Stimulated activated CD4-positive, alpha-beta T cell treated with anti-CD3 and anti-CD28 coated beads, Interleukin-4, amount 100 ng/mL, for 48 hours (primary cell): ENCODE results near the gene HCAR3.
"Not testable (repeated sequence)": the region's sequence is repeated elsewhere in the genome, so short reads cannot be mapped to it uniquely, and the experiment has no call there.

Source experiments
- DNase-seq, 2 donors: peaks; one replicate each; pipeline ENCODE4 v3.0.0-alpha.2; 2020; ENCODE audit warnings: low read depth in 2 of 2

The HCAR3 gene

DNA sequence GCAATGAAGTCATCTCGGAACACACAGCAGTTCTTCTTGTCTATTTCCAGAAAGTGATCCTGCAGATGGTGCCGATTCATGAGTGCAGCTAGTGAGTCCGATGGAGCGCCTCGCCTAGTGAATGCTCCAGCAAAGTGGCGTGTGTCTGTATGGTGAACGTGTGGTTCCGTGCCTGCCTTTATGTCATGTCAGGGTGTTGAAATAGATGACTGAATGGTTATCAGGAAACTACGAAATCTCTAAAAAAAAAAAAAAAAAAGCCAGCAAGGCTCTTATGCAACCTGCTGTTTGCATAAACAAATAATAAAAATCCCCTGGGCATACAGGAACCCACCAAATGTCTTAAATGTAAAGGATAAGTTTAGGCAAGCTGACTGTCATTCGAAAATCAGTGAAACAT, at the start of gene HCAR3:
HCAR3 (minus strand) TSS at position 154 of the 400 bp plus-strand sequence; CDS start at position 80, 74 bp downstream.
- DNase-seq: not testable (repeated sequence)

GRCh38 chr12:122757568-122757967, 41.0 kb upstream of the HCAR3 start:
- no peak for DNase-seq

DNA sequence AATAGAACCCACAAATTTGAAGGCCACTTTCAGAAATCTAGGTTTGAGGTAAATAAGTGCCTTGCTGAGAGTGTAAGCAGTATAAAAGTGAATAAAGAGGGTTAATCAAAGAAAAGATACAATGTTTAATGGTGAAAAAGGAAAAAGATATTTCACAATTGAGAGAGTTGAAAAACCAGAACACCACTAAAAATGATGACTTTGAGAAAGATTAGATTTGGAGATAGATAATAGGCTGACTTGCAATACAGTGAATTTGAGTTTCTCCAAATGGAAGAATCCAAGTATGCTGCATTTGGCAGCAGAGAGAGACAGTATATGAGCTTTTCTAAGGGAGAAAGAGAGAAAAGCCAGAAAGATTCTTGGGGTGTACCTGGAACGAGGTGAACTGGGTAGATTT, 38.2 kb upstream of the HCAR3 start:
- DNase-seq: no peak

DNA sequence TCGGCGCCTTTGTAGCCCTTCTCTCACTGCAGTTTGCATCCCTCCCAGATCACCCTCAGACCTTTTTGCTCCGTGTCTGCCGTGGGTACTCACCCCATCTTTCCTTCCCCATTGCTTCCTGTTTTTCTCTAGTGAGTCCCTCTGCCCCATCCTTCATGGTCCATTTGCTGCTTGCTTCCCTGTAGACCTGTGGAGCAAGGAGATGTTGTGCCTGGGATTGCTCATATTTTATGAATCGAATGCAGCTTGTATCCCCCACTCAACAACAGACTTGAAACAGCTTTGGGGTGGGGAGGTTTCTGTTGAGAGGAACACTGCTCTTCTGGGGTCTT, 36.7 kb upstream of the HCAR3 start:
- DNase-seq: no peak

GRCh38 chr12:122752464-122753318, 36.1 kb upstream of the HCAR3 start, which contains the start of gene DENR:
DENR (plus strand) TSS chr12:122752824; CDS start chr12:122753702, 878 bp downstream.
- DNase-seq: peak; percentile 99 to 100

DNA sequence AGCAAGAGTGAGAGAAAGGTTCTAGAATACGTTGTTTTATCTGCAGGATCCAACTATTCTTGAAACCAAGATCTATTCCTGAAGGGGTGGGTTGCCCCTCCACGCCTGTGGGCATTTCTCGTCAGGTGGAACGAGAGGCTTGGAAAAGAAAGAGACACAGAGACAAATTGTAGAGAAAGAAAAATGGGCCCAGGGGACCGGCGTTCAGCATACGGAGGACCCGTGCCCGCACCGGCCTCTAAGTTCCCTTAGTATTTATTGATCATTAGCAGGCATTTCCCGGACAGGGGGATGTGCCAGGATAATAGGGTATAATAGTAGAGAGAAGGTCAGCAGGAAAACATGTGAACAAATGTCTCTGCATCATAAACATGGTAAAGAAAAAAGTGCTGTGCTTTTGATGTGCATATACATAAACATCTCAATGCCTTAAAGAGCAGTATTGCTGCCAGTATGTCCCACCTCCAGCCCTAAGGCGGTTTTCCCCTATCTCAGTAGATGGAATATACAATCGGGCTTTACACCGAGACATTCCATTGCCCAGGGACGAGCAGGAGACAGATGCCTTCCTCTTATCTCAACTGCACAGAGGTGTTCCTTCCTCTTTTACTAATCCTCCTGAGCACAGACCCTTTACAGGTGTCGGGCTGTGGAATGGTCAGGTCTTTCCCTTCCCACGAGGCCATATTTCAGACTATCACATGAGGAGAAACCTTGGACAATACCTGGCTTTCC, 34.3 kb upstream of the HCAR3 start:
- not testable (repeated sequence) for DNase-seq

GRCh38 chr12:122749569-122750332, 33.1 kb upstream of the HCAR3 start:
- DNase-seq: no peak

DNA sequence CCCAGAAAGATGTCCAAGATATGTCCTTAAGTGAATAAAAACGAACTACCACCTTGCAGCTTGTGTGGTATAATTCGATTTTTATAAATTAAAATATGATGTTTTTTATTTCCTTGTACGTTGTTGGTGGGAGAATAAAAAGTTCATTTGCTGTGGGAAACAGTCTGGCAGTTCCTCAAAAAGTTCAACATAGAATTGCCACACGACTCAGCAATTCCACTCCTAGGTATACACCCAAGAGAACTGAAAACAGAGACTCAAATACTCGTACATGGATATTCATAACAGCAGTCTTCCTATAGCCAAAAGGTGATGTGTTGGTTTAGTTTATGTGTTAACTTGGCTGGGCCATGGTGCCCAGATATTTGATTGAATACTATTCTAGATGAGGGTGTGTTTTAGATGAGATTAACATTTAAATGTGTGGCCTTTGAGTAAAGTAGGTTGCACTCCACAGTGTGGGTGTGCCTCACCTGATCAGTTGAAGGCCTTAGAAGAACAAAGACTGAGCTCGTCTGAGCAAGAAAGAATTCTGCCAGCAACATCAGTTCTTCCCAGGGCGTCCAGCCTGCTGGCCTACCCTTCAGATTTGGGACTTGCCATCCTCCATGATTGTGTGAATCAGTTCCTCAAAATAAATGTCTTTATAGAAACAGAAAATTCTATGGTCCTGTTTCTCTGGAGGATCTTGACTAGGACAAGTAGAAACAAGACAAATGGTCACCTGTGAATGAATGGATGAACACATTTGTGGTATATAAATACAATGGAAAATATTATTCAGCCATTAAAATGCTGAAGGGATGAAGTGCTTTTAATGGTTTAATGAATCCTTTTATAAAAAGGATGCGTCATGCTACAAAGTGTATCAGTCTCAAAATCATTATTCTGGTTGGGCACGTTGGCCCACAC, 30.9 kb upstream of the HCAR3 start:
- DNase-seq: no peak

GRCh38 chr12:122743895-122744525, 27.4 kb upstream of the HCAR3 start:
- no peak for DNase-seq

- no peak for DNase-seq
Measured at GRCh38 chr12:122740351-122740750, 23.7 kb upstream of the HCAR3 start.

- no peak for DNase-seq
Measured at GRCh38 chr12:122738571-122738970, 22.0 kb upstream of the HCAR3 start.

GRCh38 chr12:122732611-122733010, 16.0 kb upstream of the HCAR3 start:
- no peak for DNase-seq

- DNase-seq: no peak
Measured at GRCh38 chr12:122732170-122732569, 15.6 kb upstream of the HCAR3 start.

DNA sequence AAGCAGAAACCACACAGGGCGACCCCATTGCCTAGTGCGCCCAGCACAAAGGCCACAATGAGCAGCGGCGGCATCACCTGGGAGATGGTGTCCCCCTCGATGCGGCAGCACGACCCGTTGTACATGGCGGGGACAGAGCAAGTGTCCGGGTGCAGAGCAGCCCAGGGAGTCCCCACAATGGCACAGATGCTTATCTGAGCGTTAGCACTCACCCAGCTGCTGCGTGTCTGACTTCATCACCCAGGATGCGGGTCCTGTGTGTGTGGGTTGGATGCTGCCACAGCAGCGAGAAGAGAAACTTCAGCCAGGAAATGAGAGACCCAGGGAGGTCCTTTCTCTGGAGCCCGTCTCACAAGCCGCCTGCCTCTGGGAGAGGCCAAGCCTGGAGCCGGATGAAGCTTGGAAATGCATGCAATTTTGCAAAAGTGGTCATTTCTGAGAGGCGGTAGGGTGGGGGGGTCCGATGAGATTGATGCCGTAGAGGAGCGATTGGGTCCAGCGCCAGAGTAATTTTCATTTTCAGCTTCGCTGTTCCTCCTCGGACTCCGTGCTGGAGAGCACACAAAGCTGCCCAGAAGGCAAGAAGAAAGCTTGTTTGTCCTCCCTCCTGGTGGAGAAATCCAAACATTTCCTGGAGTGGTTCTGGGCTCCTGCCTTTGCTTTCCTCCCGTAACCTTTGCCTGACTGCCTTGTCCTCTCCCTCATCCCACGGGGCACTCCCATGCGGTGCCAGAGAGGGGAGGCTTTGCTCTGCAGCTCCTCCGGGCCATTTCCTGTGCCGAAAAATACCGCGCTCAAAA, 13.8 kb upstream of the HCAR3 start, which contains the start of gene HCAR1:
HCAR1 (minus strand) TSS at position 630 of the 800 bp plus-strand sequence; CDS start at position 125, 505 bp downstream.
- peak; percentile 50 to 55 for DNase-seq

DNA sequence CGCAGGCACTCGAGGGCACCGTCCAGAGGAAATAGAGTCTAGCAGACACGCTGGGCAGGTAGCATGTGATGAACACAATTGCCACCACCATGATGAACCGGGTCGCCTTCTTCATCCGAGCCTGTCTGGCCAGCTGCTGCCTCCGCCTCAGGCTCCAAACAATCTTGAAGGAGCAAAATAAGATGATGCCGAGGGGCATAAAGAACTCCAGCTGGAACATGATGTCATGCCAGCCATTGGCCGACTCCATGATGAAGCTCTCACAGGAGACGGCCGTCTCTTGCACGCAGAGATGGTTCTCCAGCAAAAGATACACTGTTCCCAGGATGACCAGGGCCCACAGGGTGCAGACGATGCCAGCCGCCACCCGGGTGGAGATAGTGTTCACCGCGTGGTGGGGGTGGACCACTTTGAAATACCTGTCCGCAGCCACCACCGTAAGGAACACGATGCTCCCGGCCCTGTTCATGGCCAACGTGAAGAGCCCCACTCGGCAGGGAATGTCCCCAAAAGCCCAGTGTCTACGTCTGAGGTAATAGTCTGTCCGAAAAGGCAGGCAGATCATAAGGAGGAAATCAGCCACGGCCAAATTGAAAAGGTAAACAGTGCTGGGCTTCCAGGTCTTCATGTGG, 13.1 kb upstream of the HCAR3 start:
- no peak for DNase-seq

- DNase-seq: peak in 1 of 2 donors; percentile 28
Measured at GRCh38 chr12:122726080-122726558, 9.5 kb upstream of the HCAR3 start.

DNA sequence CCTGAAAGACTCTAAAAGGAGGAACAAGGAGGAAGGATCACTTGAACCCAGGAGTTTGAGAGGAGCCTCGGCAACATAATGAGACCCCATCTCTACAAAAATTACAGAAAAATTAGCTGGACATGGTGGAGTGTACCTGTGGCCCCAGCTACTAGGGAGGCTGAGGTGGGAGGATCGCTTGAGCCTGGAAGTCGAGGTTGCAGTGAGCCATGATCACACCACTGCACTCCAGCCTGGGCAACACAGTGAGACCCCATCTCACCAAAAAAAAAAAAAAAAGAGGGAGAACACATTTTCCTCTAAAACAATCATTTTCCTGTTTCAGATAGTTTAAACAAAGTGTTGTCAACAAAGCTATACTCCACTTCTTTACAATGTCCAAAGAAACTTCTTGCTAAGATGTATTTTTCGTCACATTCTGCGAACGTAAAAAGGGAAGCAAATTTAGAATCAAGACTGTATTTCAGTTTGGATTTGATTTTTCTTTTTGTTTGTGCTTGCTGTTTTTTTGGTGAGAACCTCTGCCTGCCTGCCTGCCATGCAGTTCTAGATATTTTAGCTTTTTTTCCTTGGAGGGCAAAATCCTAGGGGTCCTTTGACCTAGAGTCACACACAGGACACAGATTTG, 9.0 kb upstream of the HCAR3 start:
- DNase-seq: no peak

DNA sequence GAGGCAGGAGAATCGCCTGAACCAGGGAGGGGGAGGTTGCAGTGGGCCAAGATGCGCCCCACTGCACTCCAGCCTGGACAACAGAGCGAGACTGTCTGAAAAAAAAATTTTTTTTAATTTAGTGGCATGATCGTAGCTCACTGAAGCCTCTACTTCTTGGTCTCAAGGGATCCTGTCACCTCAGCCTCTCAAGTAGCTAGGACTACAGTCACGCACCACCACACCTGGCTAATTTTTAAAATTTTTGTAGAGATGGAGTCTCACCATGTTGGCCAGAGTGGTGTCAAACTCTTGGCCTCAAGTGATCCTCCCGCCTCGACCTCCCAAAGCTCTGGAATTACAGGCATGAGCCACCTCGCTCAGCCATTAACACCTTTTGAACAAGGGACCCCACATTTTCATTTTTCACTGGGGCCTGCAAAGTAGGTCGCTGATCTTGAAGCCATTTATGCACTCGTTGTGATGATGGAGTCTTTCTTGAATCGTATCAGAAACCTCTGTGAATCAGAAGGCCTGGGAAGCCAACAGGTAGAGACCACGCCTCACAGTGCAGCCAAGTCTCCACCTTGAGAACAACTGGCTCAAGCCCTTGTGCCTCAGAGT, 8.1 kb upstream of the HCAR3 start:
- DNase-seq: no peak
